ENCODE results near the gene FRRS1.

FRRS1 gene

GRCh38 chr1:99782920-99783319 is 16.5 kb upstream of the FRRS1 start:
- Mint-ChIP-seq H3K27me3 (peaks cover 33 to 38% of the 10 kb centered on the region in 2 donors), H3K9me3 (no peaks in the 10 kb centered on the region), H3K4me3 (no peak overlapping the region), H3K27ac (no peak overlapping the region), H3K36me3 (no peaks in the 10 kb centered on the region), H3K4me1 (peaks cover 12 to 31% of the 10 kb centered on the region in 2 donors)
- DNase-seq = no peak
- ATAC-seq (replicated peaks) = no peak

- no peak overlapping the region for H3K27ac Mint-ChIP-seq
- no peak overlapping the region for H3K4me3 Mint-ChIP-seq
- ATAC-seq (replicated peaks) (peak; percentile 49 to 63), DNase-seq (no peak)
- peaks cover 33 to 37% of the 10 kb centered on the region in 2 donors for H3K27me3 Mint-ChIP-seq
- no peaks in the 10 kb centered on the region for H3K36me3 Mint-ChIP-seq
- no peaks in the 10 kb centered on the region for H3K9me3 Mint-ChIP-seq
- peaks cover 12 to 29% of the 10 kb centered on the region in 2 donors for H3K4me1 Mint-ChIP-seq
These were observed 16.0 kb upstream of the FRRS1 start for GRCh38 chr1:99782397-99782796.

- Mint-ChIP-seq H3K9me3 (no peaks in the 10 kb centered on the region), H3K4me1 (peaks cover 11 to 23% of the 10 kb centered on the region in 2 donors), H3K27ac (no peak overlapping the region), H3K36me3 (no peaks in the 10 kb centered on the region), H3K27me3 (peaks cover 27 to 37% of the 10 kb centered on the region in 2 donors), H3K4me3 (no peak overlapping the region)
- DNase-seq (no peak), ATAC-seq (replicated peaks) (no peak)
These were observed 15.4 kb upstream of the FRRS1 start for GRCh38 chr1:99781798-99782197.

GRCh38 chr1:99777752-99778151 is 11.3 kb upstream of the FRRS1 start:
- H3K9me3 Mint-ChIP-seq = no peaks in the 10 kb centered on the region
- ATAC-seq (replicated peaks) (no peak), DNase-seq (no peak)
- H3K4me1 Mint-ChIP-seq = peaks cover 8 to 13% of the 10 kb centered on the region in 2 donors
- H3K36me3 Mint-ChIP-seq = no peaks in the 10 kb centered on the region
- H3K27ac Mint-ChIP-seq = no peak overlapping the region
- no peak overlapping the region for H3K4me3 Mint-ChIP-seq
- peaks cover 27 to 34% of the 10 kb centered on the region in 2 donors for H3K27me3 Mint-ChIP-seq

- H3K27ac Mint-ChIP-seq = no peak overlapping the region
- DNase-seq (no peak), ATAC-seq (replicated peaks) (no peak)
- no peak overlapping the region for H3K4me3 Mint-ChIP-seq
- H3K27me3 Mint-ChIP-seq = peaks cover 15 to 22% of the 10 kb centered on the region in 2 donors
- no peaks in the 10 kb centered on the region for H3K9me3 Mint-ChIP-seq
- H3K4me1 Mint-ChIP-seq = peaks cover 2 to 5% of the 10 kb centered on the region in 2 donors
- H3K36me3 Mint-ChIP-seq = no peaks in the 10 kb centered on the region
These were observed 9.7 kb upstream of the FRRS1 start for GRCh38 chr1:99776120-99776519.

- DNase-seq = no peak
- Mint-ChIP-seq H3K27me3 (peaks cover 7 to 10% of the 10 kb centered on the region in 2 donors), H3K4me3 (no peak overlapping the region)
These were observed 6.4 kb upstream of the FRRS1 start for GRCh38 chr1:99772809-99773208.

GRCh38 chr1:99771513-99771918 is 5.1 kb upstream of the FRRS1 start:
- ATAC-seq (replicated peaks) = no peak
- H3K27me3 Mint-ChIP-seq = peaks cover 4 to 10% of the 10 kb centered on the region in 2 donors
- H3K27ac Mint-ChIP-seq = no peak overlapping the region
- H3K4me3 Mint-ChIP-seq = no peak overlapping the region
- H3K4me1 Mint-ChIP-seq = peaks cover 2 to 7% of the 10 kb centered on the region in 2 donors
- H3K36me3 Mint-ChIP-seq = no peaks in the 10 kb centered on the region
- DNase-seq = no peak
- no peaks in the 10 kb centered on the region for H3K9me3 Mint-ChIP-seq

More at GRCh38 chr1:99772809-99773208, 6.4 kb upstream of the FRRS1 start:
- ATAC-seq (replicated peaks) = no peak
- no peaks in the 10 kb centered on the region for H3K36me3 Mint-ChIP-seq
- no peak overlapping the region for H3K27ac Mint-ChIP-seq
- no peaks in the 10 kb centered on the region for H3K9me3 Mint-ChIP-seq
- peaks cover 2 to 5% of the 10 kb centered on the region in 2 donors for H3K4me1 Mint-ChIP-seq

GRCh38 chr1:99768524-99769245 is 2.2 kb upstream of the FRRS1 start:
- no peak for ATAC-seq (replicated peaks)
- H3K27me3 Mint-ChIP-seq = peaks cover 4 to 10% of the 10 kb centered on the region in 2 donors
- no peaks in the 10 kb centered on the region for H3K9me3 Mint-ChIP-seq
- H3K4me1 Mint-ChIP-seq = peaks cover 3 to 6% of the 10 kb centered on the region in 2 donors
- H3K4me3 Mint-ChIP-seq = no peak overlapping the region
- no peak overlapping the region for H3K27ac Mint-ChIP-seq
- no peaks in the 10 kb centered on the region for H3K36me3 Mint-ChIP-seq
- no peak for DNase-seq

- Mint-ChIP-seq H3K27ac (no peak overlapping the region), H3K9me3 (no peaks in the 10 kb centered on the region), H3K4me3 (no peak overlapping the region), H3K27me3 (peaks cover 4 to 10% of the 10 kb centered on the region in 2 donors), H3K36me3 (no peaks in the 10 kb centered on the region), H3K4me1 (peaks cover 3 to 6% of the 10 kb centered on the region in 2 donors)
- ATAC-seq (replicated peaks) (no peak), DNase-seq (no peak)
These were observed 1.7 kb upstream of the FRRS1 start for GRCh38 chr1:99768104-99768503.

- H3K36me3 Mint-ChIP-seq = no peaks in the 10 kb centered on the region
- H3K27me3 Mint-ChIP-seq = peaks cover 0 to 10% of the 10 kb centered on the region in 2 donors
- H3K4me1 Mint-ChIP-seq = peaks cover 4 to 6% of the 10 kb centered on the region in 2 donors
- H3K27ac Mint-ChIP-seq = no peak overlapping the region
- ATAC-seq (replicated peaks) (no peak), DNase-seq (no peak)
- no peaks in the 10 kb centered on the region for H3K9me3 Mint-ChIP-seq
- H3K4me3 Mint-ChIP-seq = no peak overlapping the region
These were observed 1.5 kb downstream of the FRRS1 start for GRCh38 chr1:99764909-99765308.

- ATAC-seq (replicated peaks) (no peak), DNase-seq (no peak)
- Mint-ChIP-seq H3K9me3 (peaks cover under 1 to 3% of the 10 kb centered on the region in 2 donors), H3K4me1 (peaks cover 4 to 7% of the 10 kb centered on the region in 2 donors), H3K27ac (no peak overlapping the region), H3K27me3 (peaks cover 0 to 10% of the 10 kb centered on the region in 2 donors), H3K36me3 (peaks cover 0 to 3% of the 10 kb centered on the region in 2 donors), H3K4me3 (no peak overlapping the region)
These were observed 2.0 kb downstream of the FRRS1 start for GRCh38 chr1:99764439-99764838.

GRCh38 chr1:99763956-99764355 is 2.5 kb downstream of the FRRS1 start:
- Mint-ChIP-seq H3K9me3 (peaks cover 5 to 6% of the 10 kb centered on the region in 2 donors), H3K27ac (no peak overlapping the region), H3K36me3 (peaks cover 0 to 3% of the 10 kb centered on the region in 2 donors), H3K4me1 (peaks cover 8 to 11% of the 10 kb centered on the region in 2 donors), H3K4me3 (no peak overlapping the region), H3K27me3 (peaks cover 0 to 6% of the 10 kb centered on the region in 2 donors)
- no peak for ATAC-seq (replicated peaks)
- DNase-seq = no peak

- Mint-ChIP-seq H3K36me3 (peaks cover 0 to 3% of the 10 kb centered on the region in 2 donors), H3K4me3 (no peak overlapping the region), H3K9me3 (peaks cover 6 to 7% of the 10 kb centered on the region in 2 donors), H3K4me1 (peaks cover 11 to 23% of the 10 kb centered on the region in 2 donors), H3K27ac (no peak overlapping the region), H3K27me3 (no peaks in the 10 kb centered on the region)
- no peak for DNase-seq
- ATAC-seq (replicated peaks) = no peak
These were observed 4.7 kb downstream of the FRRS1 start for GRCh38 chr1:99761774-99762173.

- peaks cover 6 to 7% of the 10 kb centered on the region in 2 donors for H3K9me3 Mint-ChIP-seq
- H3K27ac Mint-ChIP-seq = no peak overlapping the region
- H3K27me3 Mint-ChIP-seq = no peaks in the 10 kb centered on the region
- no peak overlapping the region for H3K4me3 Mint-ChIP-seq
- peaks cover 0 to 3% of the 10 kb centered on the region in 2 donors for H3K36me3 Mint-ChIP-seq
- ATAC-seq (replicated peaks) (no peak), DNase-seq (no peak)
- peaks cover 8 to 17% of the 10 kb centered on the region in 2 donors for H3K4me1 Mint-ChIP-seq
These were observed 6.8 kb downstream of the FRRS1 start for GRCh38 chr1:99759518-99760160.
